GM19099 (cell line): ENCODE measurements around the gene SPOCD1.

Experiments
- POLR2A ChIP-seq: IDR thresholded peaks from 3 replicates; pipeline ENCODE4 v1.6.1; 2011; ENCODE audit warnings: low read depth; ENCODE audit not compliant: insufficient read length; ENCODE audit errors: extremely low read depth

SPOCD1 gene

DNA sequence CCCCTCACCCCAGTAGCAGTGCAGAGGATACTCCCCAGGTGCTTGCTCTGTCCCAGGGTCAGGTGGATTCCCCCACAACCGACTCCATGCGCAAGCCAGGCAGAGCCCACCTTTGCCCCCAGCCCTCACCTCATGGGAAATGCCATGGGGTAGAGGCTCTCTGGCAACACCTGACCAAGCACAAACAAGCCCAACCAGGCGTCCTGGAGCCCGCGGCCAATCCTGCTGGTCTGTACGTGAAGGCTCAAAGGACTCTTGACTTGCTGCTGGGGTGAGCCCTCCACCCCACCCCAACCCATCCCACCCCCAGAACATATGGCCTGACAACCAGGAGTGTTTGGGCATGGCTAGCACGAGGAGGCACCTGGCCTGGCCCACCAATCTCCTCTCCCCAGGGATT lies 53.5 kb downstream of the SPOCD1 start:
- TF ChIP-seq POLR2A, result no peak

DNA sequence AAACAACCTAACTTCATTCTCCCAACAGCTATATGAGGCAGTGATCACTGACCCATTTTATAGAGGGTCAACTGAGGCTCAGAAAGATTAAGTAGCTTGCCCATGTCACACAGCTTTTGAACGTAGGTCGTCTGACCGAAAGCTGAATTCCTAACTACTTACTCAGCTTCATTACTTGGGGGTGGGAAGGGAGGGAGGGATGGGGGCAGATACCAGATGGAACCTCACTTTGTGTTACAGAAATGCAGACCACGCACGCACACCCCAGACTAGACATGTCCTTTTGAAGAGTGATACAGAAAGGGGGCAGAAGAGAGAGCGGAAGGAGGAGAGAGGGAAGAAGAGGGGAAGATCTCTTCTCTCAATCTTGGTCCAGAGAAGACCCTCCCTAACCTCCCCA lies 53.9 kb downstream of the SPOCD1 start:
- TF ChIP-seq POLR2A, result no peak

DNA sequence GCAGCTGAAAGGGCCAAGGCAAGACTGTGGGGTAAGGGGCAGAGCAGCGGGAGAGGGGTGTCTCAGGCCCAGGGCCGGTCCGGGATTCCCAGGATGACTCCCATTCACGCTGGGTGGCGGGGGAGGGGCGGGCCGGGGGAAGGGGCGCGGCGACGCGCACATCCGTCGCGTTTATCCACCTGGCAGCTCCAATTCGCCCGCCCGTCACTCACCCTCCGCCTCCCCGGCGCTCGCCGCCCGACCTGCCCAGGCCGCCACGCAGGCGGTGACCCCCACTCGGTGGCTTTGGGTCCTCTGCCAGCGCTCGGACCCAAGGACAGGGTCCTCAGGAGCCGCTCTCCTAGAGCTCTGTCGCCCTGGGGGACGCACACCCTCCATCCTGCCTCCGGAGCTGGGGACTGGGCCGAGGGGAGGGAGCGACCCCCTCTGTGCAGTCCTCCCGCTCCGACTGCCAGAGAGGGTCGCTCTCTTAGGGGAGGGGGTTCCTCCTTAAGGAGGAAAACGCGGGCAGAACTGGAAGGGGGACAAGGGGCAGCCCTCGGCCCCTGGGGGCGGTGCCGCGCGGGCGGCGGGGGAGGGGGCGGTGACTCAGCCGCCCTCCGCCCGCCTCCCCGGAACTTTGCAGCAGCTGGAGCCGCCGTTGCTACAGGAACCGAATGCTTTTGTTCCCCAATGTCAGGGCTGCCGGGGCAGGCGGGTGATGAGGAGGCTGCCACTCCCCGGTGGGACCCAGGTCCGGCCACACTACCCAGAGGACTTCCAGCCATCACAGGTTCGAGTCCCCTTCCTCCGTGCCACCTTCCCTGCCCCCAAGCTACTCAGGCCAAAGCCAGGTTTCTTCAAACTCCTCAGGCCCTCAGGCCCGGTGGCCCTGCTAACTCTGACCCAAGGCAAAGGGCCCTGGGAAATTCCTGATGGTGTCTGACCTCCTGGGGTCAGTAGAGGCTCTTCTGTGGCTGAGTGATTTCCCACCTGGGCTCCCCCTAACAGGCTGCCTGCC lies 55.1 kb downstream of the SPOCD1 start:
- TF ChIP-seq POLR2A, result no peak

DNA sequence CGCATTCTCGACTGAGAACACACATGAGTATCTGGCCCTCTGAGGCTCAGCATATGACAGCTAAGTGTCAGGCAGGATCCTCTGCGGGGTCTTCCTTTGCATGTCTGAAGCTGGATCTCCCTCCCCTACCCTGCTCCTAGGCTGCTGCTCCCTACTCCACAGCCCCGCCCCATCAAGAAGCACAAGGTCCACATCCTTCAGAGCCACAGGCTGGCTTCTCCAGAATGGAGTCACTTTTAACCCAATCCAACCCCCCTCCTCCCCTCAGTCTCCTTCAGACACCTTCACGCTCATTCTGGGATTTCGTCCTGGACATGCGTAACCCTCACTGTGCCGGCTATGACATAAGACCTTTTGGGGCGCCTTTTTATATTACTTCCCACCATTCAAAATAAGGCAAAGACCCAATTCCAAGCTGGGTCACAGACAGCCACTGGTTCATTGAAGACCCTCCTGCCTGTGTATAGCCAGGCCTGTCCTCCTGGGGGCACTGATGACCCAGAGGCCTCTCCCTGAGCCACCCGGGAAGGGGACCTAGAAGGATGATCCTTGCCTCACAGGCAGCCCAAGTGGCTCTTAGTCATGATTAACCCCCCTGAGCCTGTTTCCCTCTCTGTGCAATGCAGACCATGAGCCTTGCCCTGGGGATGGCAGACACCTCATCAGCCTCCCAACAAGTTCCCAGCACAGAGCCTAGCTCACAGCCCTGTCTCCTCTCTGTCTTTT lies 56.4 kb downstream of the SPOCD1 start:
- TF ChIP-seq POLR2A, result no peak

DNA sequence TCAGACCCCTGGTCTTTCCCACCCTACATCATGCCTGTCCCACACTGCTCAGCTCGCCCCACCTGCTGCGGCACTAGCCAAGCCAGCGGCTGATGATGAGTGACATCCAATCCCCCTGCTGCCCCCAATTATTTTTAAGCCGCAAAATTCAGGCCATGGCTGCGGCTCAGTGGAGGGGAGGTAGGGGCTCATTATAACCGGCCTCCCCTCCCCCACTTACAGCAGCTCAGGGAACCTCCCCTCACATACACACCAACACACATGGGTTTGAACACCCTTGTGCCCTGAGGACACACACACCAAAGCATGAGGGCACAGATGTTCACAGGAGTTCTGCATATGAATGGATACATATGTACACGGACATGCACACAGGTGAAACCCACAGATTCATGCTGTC lies 57.0 kb downstream of the SPOCD1 start:
- no peak for TF ChIP-seq POLR2A

DNA sequence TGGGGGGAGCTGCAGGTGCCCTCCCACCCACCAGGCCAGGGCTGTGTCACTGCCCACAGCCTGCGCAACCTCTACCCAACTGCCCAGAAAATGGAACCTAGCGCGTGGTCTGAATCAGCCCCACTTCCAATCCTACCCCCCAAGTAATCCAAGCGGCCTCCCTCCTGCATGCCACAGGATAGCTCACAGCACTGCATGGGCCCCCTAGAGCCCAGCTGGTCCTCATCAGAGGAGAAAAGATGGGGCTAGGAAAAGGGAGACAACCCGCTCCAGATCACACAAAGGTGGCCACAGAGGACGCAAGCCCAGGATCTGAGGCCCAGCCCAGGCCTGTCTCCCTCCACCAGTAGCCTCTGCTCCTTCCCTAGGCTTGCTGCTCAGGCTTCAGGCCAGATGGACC lies 57.8 kb downstream of the SPOCD1 start:
- TF ChIP-seq POLR2A, result no peak

DNA sequence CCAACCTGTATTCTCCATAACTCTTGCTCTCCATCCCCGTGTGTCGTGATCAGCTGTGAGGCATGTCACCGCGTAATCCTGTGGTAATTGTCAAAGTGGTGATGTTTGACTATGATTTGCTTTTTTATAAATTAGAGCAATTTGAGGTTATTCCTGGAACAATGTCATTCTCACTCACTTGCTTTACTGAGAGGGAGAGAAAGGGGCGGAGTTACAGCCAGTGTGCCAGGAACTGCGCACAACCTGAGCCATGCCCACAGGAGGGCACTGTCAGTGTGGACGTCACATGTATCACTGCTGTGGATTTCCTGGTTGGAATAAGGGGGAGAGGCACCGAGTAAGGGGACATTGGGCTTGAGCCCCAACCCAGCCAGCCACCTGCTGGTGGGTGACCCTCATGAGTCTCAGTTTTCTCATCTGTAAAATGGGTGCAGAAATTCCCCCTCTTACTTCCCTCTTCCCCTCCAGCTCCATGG lies 58.6 kb downstream of the SPOCD1 start:
- no peak for TF ChIP-seq POLR2A

DNA sequence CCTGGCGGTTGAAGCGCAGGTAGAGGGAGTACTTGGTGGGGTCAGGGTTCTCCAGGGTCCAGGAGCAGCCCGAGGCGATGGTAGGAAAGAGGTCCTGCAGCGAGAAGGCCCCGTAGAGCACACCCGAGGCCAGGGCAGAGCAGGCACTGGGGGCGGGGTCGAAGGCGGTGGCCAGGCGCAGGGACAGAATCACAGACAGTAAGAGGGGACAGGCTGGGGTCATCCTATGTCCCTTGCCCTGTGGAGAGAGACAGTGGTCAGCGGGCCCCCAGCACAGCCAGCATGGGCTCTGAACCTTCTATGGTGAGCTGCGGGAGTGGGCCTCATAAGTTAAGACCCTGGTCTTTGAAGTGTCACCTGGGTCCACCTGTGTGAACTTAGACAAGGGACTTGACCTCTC lies 59.2 kb downstream of the SPOCD1 start:
- no peak for TF ChIP-seq POLR2A

DNA sequence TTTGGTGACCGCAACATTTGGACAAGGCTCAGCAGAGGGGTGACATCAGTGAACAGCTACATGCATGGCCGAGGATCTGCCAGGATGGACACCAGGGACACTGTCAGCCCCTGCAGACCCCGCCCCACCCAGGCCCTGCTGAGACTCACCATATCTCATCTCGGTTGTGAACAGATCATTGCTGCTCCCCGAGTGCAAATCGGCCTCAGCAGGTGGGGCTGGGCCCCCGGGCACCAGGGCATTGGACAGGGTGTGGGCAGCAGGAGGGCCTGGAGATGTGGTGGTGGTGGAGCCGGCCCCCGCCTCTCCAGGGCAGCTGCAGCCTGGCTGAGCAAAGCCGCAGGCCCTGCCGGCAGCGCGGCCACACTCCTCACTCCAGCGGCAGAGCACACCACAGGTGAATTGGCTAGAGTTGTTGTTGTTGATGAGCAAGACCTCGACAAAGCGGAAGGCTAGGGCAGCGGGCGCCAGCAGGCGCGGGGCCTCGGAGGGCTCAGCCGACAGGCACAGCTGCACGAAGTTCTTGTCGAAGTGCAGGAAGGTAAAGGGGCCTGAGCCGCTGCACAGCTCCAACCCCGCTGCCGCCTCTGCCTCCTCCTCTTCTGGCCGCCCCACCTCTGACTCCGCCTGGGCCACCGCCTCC lies 59.9 kb downstream of the SPOCD1 start:
- no peak for TF ChIP-seq POLR2A

DNA sequence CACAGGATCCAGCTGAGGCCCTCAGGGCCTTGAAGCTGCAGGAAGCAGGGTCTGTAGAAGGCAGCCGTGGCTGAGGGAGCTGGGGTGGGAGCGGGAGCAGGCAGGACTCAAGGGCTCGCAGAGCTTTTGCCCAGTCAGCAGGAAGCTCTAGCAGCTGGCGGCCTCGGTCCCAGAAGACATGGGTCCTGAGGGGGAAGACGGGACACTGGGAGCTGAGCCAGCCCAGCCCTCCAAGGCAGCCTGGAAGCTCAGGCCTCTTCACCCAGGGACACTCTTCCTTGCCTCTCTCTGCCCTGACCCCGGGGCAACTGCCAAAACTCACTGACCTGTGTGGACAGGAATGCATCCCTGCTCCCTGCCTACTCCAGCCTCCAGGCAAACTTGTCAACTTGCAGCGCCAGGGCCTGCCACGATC lies 60.6 kb downstream of the SPOCD1 start:
- TF ChIP-seq POLR2A, result no peak

DNA sequence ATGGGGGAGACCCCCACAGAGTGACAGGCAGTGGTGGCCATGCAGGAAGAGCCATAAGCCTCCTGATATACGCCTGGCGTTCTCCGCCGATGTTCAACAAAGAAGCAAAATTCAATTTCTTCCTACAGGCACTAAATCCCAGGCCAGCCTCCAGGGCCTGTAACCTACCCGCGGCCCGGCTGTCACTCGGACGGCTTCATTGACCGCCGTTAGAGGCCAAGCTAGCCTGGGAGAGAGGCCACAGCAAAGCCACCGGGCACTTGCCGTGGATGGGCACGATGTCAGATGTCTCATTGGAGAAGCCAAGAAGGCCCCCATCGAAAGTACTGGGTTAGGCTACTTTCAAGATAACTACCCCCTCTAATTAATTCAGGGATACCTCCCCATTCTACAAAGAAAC lies 61.4 kb downstream of the SPOCD1 start:
- no peak for TF ChIP-seq POLR2A

DNA sequence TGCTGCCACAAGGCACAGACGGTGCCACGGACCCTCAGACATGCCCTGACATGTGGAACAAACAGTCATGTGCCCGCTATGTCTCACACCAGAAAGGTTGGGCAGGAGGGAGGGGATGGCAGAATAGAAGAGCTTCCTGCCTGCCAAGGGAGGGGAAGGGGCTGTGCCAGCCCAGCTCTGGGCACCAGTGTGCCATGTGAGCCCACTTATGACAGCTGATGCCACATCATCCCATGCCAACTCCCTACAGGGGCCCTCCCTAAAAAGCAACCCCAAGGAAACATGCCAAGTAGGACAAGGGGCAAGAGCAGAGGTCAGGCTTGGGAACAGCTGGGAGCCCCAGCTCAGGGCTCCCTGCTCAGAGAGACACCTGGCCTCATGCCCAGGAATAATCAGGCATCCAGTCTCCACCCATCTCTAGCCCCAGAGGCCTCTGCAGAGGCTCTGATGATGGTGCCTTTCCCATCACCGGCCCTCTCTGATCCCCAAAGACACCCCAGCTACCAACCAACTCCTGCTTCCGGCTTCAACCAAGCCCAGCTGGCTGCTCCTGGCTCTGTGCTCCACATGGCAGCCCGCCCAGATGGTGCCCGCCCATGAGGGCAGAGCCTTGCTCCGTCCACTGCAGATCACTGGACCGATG lies 62.0 kb downstream of the SPOCD1 start:
- no peak for TF ChIP-seq POLR2A

DNA sequence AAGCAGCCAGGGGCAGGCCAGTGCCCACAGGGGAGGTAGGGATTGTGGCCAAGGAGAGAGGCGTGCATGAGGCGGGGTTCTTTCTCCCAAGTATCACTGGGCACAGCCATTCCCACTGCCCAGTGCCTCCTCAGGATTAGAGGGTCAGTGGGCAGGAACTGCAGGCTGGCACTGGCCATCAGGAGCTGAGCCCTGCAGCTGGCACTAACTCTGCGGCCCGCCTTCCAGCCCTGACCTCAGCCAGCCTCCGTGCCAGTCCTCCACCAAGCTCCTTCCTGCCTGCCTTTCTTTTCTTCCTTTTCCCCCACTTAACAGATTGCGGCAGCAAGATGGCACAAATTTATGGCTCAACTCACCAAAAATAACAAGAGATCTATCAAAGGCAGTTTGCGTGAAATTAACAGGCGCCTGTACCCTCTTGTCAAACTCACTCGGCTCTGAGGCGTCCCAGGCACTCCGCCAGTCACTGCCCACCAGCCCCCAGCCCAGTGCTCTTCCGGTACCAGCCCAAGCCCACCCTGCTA lies 62.8 kb downstream of the SPOCD1 start:
- no peak for TF ChIP-seq POLR2A

DNA sequence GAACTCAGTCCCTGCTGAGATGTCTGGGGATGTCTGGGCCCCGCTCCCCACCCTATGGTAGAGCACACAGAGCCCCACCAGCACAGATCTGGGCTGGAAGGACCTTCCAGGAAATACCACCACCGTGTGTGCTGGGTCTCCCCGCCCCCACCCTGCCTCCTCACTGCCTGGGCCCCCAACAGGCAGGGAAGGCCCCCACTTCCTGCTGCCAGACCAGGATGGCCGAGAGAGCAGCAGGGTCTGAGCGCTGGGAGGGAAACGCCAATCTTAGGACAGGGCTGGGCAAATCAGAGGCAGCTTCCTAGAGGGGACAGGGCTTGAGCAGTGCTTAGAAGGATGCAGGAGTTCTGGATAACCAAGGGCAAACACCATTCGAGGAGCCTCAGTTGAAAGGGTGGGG lies 63.6 kb downstream of the SPOCD1 start:
- TF ChIP-seq POLR2A, result no peak

DNA sequence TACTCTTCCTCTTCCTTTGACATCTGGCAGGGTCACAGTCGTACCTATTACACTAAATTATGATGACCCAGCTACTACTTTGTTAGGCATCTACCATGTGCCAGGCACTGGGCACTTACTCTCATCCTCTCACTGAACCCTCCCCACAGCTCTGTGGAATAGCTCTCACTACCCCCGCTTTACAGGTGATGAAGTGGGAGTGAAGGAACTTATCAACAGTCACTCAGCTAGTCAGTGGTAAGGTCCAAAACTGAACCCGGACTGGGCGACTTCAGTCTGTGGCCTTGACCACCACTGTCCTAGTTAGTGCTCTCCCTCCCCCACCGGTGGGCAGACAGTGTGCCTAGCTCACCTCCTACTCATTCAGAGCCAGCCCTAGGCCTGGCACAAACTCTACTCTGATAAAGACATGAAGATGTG lies 64.0 kb downstream of the SPOCD1 start:
- no peak for TF ChIP-seq POLR2A
